GM23338 (cell line): ENCODE data around the gene MAP2K3. TPM values are rescaled to one million over a fixed set of nuclear protein-coding genes. Genes with fewer than 3 reads are reported as not detected.
A peak's percentile ranks its signal among the peaks of the same experiment; 100 is the strongest.

Experiments
- ATAC-seq: fragments of 200-7000 bp; cut with Tn5 transposase; 3 replicates; pipeline ENCODE4 v1.9.1; 2020
- DNase-seq: peaks from one replicate; pipeline ENCODE4 v3.0.0-alpha.2; 2015; ENCODE audit warnings: low spot score
- H2AFZ ChIP-seq: fragments of 200-600 bp; sonication (generic); 2 replicates; pipeline ENCODE4 v1.8.0; 2016; ENCODE audit warnings: antibody characterized with exemption, mild to moderate bottlenecking, moderate library complexity
- H3F3A ChIP-seq: fragments of 200-600 bp; sonication (generic); replicated peaks from 2 replicates; pipeline ENCODE4 v1.8.0; 2017; ENCODE audit warnings: antibody characterized with exemption, mixed run types, low read depth
- H3K27ac ChIP-seq: fragments of 200-600 bp; sonication (generic); 2 replicates; pipeline ENCODE4 v1.6.1; 2016; ENCODE audit warnings: low read depth
- H3K27me3 ChIP-seq: fragments of 200-600 bp; sonication (generic); 2 replicates; pipeline ENCODE4 v1.8.0; 2016; ENCODE audit warnings: mild to moderate bottlenecking, mixed run types, moderate library complexity; ENCODE audit not compliant: insufficient read depth
- H3K36me3 ChIP-seq: fragments of 200-600 bp; sonication (generic); 2 replicates; pipeline ENCODE4 v1.8.0; 2016; ENCODE audit warnings: mild to moderate bottlenecking; ENCODE audit not compliant: insufficient read depth
- H3K4me1 ChIP-seq: fragments of 200-600 bp; sonication (generic); 2 replicates; pipeline ENCODE4 v1.8.0; 2016; ENCODE audit warnings: mild to moderate bottlenecking, moderate library complexity; ENCODE audit not compliant: insufficient read depth
- H3K4me2 ChIP-seq: fragments of 200-600 bp; sonication (generic); 2 replicates; pipeline ENCODE4 v1.7.1; 2017; ENCODE audit warnings: mixed run types
- H3K4me3 ChIP-seq: fragments of 200-600 bp; sonication (generic); 2 replicates; pipeline ENCODE4 v1.6.1; 2016; ENCODE audit warnings: mixed run types
- H3K79me2 ChIP-seq: fragments of 200-600 bp; sonication (generic); replicated peaks from 2 replicates; pipeline ENCODE4 v1.8.0; 2017; ENCODE audit warnings: mild to moderate bottlenecking; ENCODE audit not compliant: insufficient read depth
- H3K9me2 ChIP-seq: fragments of 200-600 bp; sonication (generic); 2 replicates; pipeline ENCODE4 v1.8.0; 2017; ENCODE audit not compliant: insufficient read depth
- H4K20me1 ChIP-seq: fragments of 200-600 bp; sonication (generic); replicated peaks from 2 replicates; pipeline ENCODE4 v1.8.0; 2017; ENCODE audit warnings: mild to moderate bottlenecking; ENCODE audit not compliant: insufficient read depth
- H3K27ac Mint-ChIP-seq: 2 replicates; pipeline ENCODE4 v1.8.0; 2020; ENCODE audit warnings: inconsistent platforms, mild to moderate bottlenecking, moderate library complexity, mixed read lengths
- H3K27me3 Mint-ChIP-seq: 3 replicates; pipeline ENCODE4 v1.8.0; 2022; ENCODE audit warnings: low read depth, mild to moderate bottlenecking, moderate library complexity, mixed read lengths, inconsistent platforms; ENCODE audit not compliant: insufficient read depth, poor library complexity
- H3K36me3 Mint-ChIP-seq: 3 replicates; pipeline ENCODE4 v1.8.0; 2021; ENCODE audit warnings: low read depth, mild to moderate bottlenecking, inconsistent platforms, moderate library complexity, mixed read lengths
- H3K4me1 Mint-ChIP-seq: 3 replicates; pipeline ENCODE4 v1.8.0; 2020; ENCODE audit warnings: mild to moderate bottlenecking, inconsistent platforms, mixed read lengths
- H3K4me3 Mint-ChIP-seq: 3 replicates; pipeline ENCODE4 v1.8.0; 2021; ENCODE audit warnings: moderate library complexity, mild to moderate bottlenecking, inconsistent platforms, mixed read lengths
- H3K9me3 Mint-ChIP-seq: 3 replicates; pipeline ENCODE4 v1.8.0; 2020; ENCODE audit warnings: moderate library complexity, mild to moderate bottlenecking, inconsistent platforms, mixed read lengths
- CREB1 ChIP-seq: fragments of 250-450 bp; sonication (Bioruptor Pico); IDR thresholded peaks from 2 replicates; pipeline ENCODE4 v1.5.0; 2020; ENCODE audit warnings: low read depth, mild to moderate bottlenecking, moderate library complexity
- CTCF ChIP-seq, 2 experiments: fragments of 200-600 bp in 1 of 2; sonication (generic) in 1 of 2; conservative IDR thresholded peaks; 2 replicates each; pipeline versions ENCODE4 v1.5.1 to v1.6.1; 2016 to 2017; ENCODE audit warnings: antibody characterized with exemption in 2 of 2, low read depth in 2 of 2, mild to moderate bottlenecking in 2 of 2, moderate library complexity in 1 of 2
- EZH2 ChIP-seq: fragments of 200-600 bp; sonication (generic); IDR thresholded peaks from one replicate; pipeline ENCODE4 v1.8.0; 2017; ENCODE audit warnings: antibody characterized with exemption, mild to moderate bottlenecking, low read depth; ENCODE audit not compliant: unreplicated experiment
- EZH2phosphoT487 ChIP-seq: fragments of 200-600 bp; sonication (generic); IDR thresholded peaks from one replicate; pipeline ENCODE4 v1.8.1; 2018; ENCODE audit warnings: antibody characterized with exemption; ENCODE audit not compliant: unreplicated experiment
- REST ChIP-seq: IDR thresholded peaks from one replicate; pipeline ENCODE4 v1.6.1; 2018; ENCODE audit warnings: antibody characterized with exemption; ENCODE audit not compliant: unreplicated experiment
- ZNF331 ChIP-seq: fragments of 250-450 bp; sonication (Bioruptor Pico); IDR thresholded peaks from 2 replicates; pipeline ENCODE4 v1.5.0; 2020; ENCODE audit warnings: low read depth, mild to moderate bottlenecking, moderate library complexity
- ZNF462 ChIP-seq: fragments of 250-450 bp; sonication (Bioruptor Pico); IDR thresholded peaks from 2 replicates; pipeline ENCODE4 v1.5.0; 2020; ENCODE audit warnings: mild to moderate bottlenecking, moderate library complexity
- polyA plus RNA-seq: library from polyadenylated mRNA; unstranded; fragments of >200 nt; fragmentation: Nextera tagmentation; extraction: Ambion mirVana; gene quantifications from 2 replicates; pipeline ENCODE4 v1.2.1, GENCODE V29; 2016
- total RNA-seq: library from RNA; depleted of rRNA; stranded (reverse); fragments of >200 nt; shearing (Covaris generic); gene quantifications from 2 replicates; pipeline ENCODE4 v1.2.3, GENCODE V29; 2014

Gene MAP2K3
- total and polyA plus RNA-seq, 2 experiments from 2014 or later = 28.5 to 31.7 TPM

DNA sequence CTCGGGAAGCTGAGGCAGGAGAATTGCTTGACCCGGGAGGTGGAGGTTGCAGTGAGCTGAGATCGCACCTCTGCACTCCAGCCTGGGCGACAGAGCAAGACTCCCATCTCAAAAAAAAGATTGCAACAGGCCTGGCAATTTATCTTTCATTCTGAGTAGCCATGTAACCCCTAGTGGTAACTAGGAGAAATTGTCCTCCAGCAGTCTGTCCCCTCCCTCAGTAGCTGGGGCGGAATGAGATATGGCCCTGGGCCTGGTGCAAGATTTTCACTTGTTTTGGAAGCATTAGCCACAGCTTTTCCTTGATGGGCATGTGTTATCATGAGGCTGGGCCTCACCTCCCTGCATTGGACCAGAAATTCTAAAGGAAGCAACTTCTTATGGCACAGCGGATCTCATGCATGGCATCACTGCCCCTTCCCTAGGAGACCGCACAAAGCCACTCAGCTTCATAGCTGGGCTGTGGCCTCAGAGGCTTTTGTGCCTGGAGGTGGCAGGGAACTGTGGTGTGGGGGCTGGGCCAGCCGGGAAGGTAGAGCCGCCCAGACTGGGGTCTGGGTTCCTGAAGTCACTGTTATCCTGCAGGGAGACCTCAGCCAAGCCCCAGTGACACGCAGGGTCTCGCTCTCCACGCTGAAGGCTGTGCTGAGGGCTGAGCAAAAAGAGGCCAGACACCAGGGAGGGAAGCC is 44.7 kb upstream of the MAP2K3 start:
- DNase-seq (peak; percentile 72), ATAC-seq (peak; percentile 76)
- H3K27ac ChIP-seq = peak overlapping the region; percentile 62; the same call in 1 of the 2 replicates
- H4K20me1 ChIP-seq = no peaks in the 10 kb centered on the region; the same call in 1 of the 2 replicates
- no peaks in the 10 kb centered on the region for H3K36me3 ChIP-seq
- TF ChIP-seq CTCF (conservative IDR thresholded peaks at IDR 0.05; ENCODE audit: low read depth in 2 of 2) = peak; percentile 49 to 68
- TF ChIP-seq EZH2 = no peak
- Mint-ChIP-seq H3K27ac (no peak overlapping the region; the same call in 1 of the 2 replicates), H3K4me3 (0 out of 3 replicates have a peak overlapping the region, but pooled peaks have one; percentile 10), H3K36me3 (no peaks in the 10 kb centered on the region; the same call in 2 of the 3 replicates), H3K9me3 (no peaks in the 10 kb centered on the region; the same call in 2 of the 3 replicates), H3K27me3 (peaks cover 6% of the 10 kb centered on the region), H3K4me1 (peaks cover 17% of the 10 kb centered on the region)
- H3K27me3 ChIP-seq = no peaks in the 10 kb centered on the region
- H3K9me2 ChIP-seq = no peaks in the 10 kb centered on the region
- H3K4me1 ChIP-seq = peaks cover 10% of the 10 kb centered on the region
- H3K4me3 ChIP-seq = no peak overlapping the region
- no peaks in the 10 kb centered on the region for H3K79me2 ChIP-seq
- H2AFZ ChIP-seq = peak overlapping the region; percentile 76; the same call in 1 of the 2 replicates
- peaks cover 3% of the 10 kb centered on the region; the same call in 1 of the 2 replicates for H3F3A ChIP-seq
- peak overlapping the region; percentile 57 for H3K4me2 ChIP-seq

DNA sequence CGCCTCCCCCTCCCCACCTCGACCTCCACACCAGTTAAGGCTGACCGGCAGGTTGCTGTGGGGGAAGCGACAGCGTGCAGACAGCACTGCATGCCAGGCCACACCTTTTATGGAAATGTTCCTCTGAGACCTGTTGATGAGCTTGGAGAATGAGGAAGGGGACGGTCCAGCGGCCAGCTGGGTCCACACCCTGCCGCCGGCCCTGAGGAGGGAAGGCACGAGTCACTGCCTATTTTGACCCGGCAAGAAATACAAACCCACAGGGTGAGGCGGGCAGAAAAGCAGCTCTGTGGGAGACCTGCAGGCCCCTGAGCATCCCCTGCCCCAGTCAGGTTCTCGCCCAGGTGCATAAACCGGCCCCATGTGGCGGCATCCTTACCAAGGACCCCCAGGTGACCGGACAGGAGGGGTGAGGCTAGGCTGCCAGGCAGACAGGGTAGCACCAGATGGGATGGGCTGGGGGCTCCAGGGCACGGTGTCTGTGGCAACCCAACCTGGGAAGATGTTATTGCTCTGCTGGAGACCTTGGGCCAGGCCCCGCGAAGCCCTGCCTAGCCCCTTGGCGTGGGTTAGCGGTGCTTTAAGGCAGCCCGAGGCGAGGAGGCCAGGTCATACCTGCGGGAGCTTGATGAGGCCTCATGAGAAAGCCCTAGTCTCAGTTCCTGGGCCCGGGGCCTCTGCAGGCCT is 44.0 kb upstream of the MAP2K3 start:
- Mint-ChIP-seq H3K27ac (no peak overlapping the region), H3K4me1 (peaks cover 17% of the 10 kb centered on the region), H3K9me3 (no peaks in the 10 kb centered on the region; the same call in 2 of the 3 replicates), H3K4me3 (peak overlapping the region; percentile 10; the same call in 1 of the 3 replicates), H3K36me3 (no peaks in the 10 kb centered on the region; the same call in 2 of the 3 replicates), H3K27me3 (peaks cover 6% of the 10 kb centered on the region)
- Histone ChIP-seq H3K36me3 (no peaks in the 10 kb centered on the region), H3K9me2 (no peaks in the 10 kb centered on the region), H4K20me1 (no peaks in the 10 kb centered on the region; the same call in 1 of the 2 replicates), H3K27me3 (no peaks in the 10 kb centered on the region), H2AFZ (peak overlapping the region; percentile 76; the same call in 1 of the 2 replicates), H3K4me1 (peaks cover 10% of the 10 kb centered on the region), H3K4me2 (peak overlapping the region; percentile 57), H3K79me2 (no peaks in the 10 kb centered on the region), H3K4me3 (no peak overlapping the region), H3F3A (peaks cover 3% of the 10 kb centered on the region; the same call in 1 of the 2 replicates), H3K27ac (peak overlapping the region; percentile 62; the same call in 1 of the 2 replicates)
- ATAC-seq (peak; percentile 54), DNase-seq (peak; percentile 41)
- TF ChIP-seq EZH2phosphoT487 = no peak
- TF ChIP-seq CREB1 (CRISPR knock-in tag) = no peak
- no peak for TF ChIP-seq ZNF331 (CRISPR knock-in tag)
- TF ChIP-seq ZNF462 (CRISPR knock-in tag) = no peak
- no peak for TF ChIP-seq REST
